ENCODE results near the gene TRPM1.

Gene TRPM1

GRCh38 chr15:30962659-30963058 lies 138.9 kb downstream of the TRPM1 start:
- no peak for DNase-seq
- in situ Hi-C loops (cut with HindIII; ENCODE audit: low pct_ligation_motif_present, low sequenced_read_pairs), result no loop called here
- Histone ChIP-seq H3K36me3 (replicated peaks) (peaks cover 18% of the 10 kb centered on the region), H3K27ac (no peak overlapping the region), H3K27me3 (replicated peaks) (no peaks in the 10 kb centered on the region), H3K4me3 (ENCODE audit: low read depth, low read length) (no peak overlapping the region)
- no peak for TF ChIP-seq CTCF (IDR thresholded peaks at IDR 0.05; ENCODE audit: low read depth, low read length, missing control alignments)

- in situ Hi-C loops (cut with HindIII; ENCODE audit: low pct_ligation_motif_present, low sequenced_read_pairs), result no loop called here
- DNase-seq, result no peak
- TF ChIP-seq CTCF (IDR thresholded peaks at IDR 0.05; ENCODE audit: low read depth, low read length, missing control alignments), result no peak
- Histone ChIP-seq H3K36me3 (replicated peaks) (peaks cover 20% of the 10 kb centered on the region), H3K4me3 (ENCODE audit: low read depth, low read length) (no peak overlapping the region), H3K27ac (no peak overlapping the region), H3K27me3 (replicated peaks) (no peaks in the 10 kb centered on the region)
These were observed 139.4 kb downstream of the TRPM1 start for GRCh38 chr15:30962079-30962478.

GRCh38 chr15:30958219-30958618 lies 143.3 kb downstream of the TRPM1 start:
- Histone ChIP-seq H3K4me3 (ENCODE audit: low read depth, low read length) (no peak overlapping the region), H3K27ac (no peak overlapping the region), H3K36me3 (replicated peaks) (peaks cover 16% of the 10 kb centered on the region), H3K27me3 (replicated peaks) (no peaks in the 10 kb centered on the region)
- no peak for TF ChIP-seq CTCF (IDR thresholded peaks at IDR 0.05; ENCODE audit: low read depth, low read length, missing control alignments)
- DNase-seq, result no peak
- in situ Hi-C loops (cut with HindIII; ENCODE audit: low pct_ligation_motif_present, low sequenced_read_pairs), result no loop called here

- H3K36me3 ChIP-seq (replicated peaks), result peaks cover 32% of the 10 kb centered on the region
- in situ Hi-C loops (cut with HindIII; ENCODE audit: low pct_ligation_motif_present, low sequenced_read_pairs), result no loop called here
- peak; percentile 59 for DNase-seq
- no peak overlapping the region for H3K4me3 ChIP-seq (ENCODE audit: low read depth, low read length)
- H3K27ac ChIP-seq, result no peak overlapping the region
- no peak for TF ChIP-seq CTCF (IDR thresholded peaks at IDR 0.05; ENCODE audit: low read depth, low read length, missing control alignments)
- no peaks in the 10 kb centered on the region for H3K27me3 ChIP-seq (replicated peaks)
These were observed 145.1 kb downstream of the TRPM1 start for GRCh38 chr15:30956216-30957124.

GRCh38 chr15:30954674-30955073 lies 146.9 kb downstream of the TRPM1 start:
- no peak for DNase-seq
- peak overlapping the region; percentile 66 for H3K27ac ChIP-seq
- peaks cover 35% of the 10 kb centered on the region for H3K36me3 ChIP-seq (replicated peaks)

More at GRCh38 chr15:30954674-30955073, 146.9 kb downstream of the TRPM1 start:
- Histone ChIP-seq H3K4me3 (ENCODE audit: low read depth, low read length) (no peak overlapping the region), H3K27me3 (replicated peaks) (no peaks in the 10 kb centered on the region)
- in situ Hi-C loops (cut with HindIII; ENCODE audit: low pct_ligation_motif_present, low sequenced_read_pairs), result no loop called here
- TF ChIP-seq CTCF (IDR thresholded peaks at IDR 0.05; ENCODE audit: low read depth, low read length, missing control alignments), result no peak

Data from brain microvascular endothelial cell (primary cell).